CMK (cell line): ENCODE data around the gene FAF1.
"Not testable (repeated sequence)": the region's sequence is repeated elsewhere in the genome, so short reads cannot be mapped to it uniquely, and the experiment has no call there.

ENCODE experiments used
- DNase-seq: peaks from one replicate; pipeline ENCODE4 v3.0.0-alpha.2; 2010; ENCODE audit warnings: low read depth

The FAF1 gene

GRCh38 chr1:50559421-50559820, 400.6 kb downstream of the FAF1 start:
- no peak for DNase-seq

GRCh38 chr1:50553921-50554320, 406.1 kb downstream of the FAF1 start:
- DNase-seq = no peak

GRCh38 chr1:50548243-50548642, 411.8 kb downstream of the FAF1 start:
- no peak for DNase-seq

DNA sequence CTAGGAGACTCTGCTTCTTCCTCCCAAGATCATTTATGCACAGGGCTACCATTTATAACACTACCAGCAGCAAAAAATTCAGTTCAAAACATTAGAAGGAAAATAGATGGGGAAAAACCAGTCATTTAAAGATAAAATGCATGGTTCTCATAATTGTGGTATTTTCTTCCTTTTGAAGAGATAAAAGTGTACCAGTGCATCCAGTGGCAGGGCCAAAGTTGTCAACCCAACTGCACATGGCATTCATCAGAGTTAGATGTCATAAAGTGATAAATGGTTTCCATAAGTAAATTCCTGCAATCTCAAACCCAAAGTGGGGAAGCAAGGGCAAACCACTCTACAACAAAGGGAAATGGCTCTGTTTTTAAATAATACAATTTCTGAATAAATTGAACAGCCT, 417.7 kb downstream of the FAF1 start:
- DNase-seq = no peak

GRCh38 chr1:50538476-50538875, 421.6 kb downstream of the FAF1 start:
- no peak for DNase-seq

- no peak for DNase-seq
These were observed 428.5 kb downstream of the FAF1 start for GRCh38 chr1:50531601-50532000.

DNA sequence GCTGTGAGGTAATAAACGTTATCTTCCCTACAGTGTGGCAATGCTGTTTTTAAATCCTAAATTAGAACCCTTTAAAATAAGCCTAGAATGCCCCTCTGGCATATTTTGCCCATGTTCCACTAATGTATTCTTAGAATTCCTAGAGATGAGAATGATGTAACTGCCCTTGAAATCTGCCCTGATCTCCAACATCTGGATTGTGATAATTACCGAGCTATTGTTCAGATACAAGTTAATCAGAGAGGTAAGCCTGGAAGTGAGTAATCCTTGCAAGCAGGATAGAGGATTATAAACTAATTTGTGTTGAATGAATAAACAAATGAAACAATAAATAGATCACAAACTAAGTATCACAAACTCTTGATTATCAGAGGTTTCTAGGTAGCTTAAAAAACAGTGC, 429.0 kb downstream of the FAF1 start:
- DNase-seq = no peak

DNA sequence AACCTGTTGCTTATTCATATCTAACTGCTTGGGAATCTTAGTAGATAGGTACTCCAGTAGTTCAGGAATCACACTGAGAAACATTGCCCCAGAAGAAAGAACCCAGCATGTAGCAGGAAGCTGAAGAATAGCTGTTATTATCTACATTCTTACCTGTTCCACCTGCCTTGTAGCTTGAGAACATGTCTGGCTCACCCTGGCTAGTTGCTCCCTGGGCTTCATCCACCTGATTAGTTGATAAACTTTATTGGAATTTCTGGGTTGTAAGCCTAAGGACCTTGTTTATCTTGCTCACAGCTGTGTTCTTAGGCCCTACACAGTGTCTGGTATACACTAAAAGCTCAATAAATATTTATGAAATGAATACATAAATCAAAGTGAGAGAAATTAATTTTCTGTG, 430.6 kb downstream of the FAF1 start:
- DNase-seq = no peak

GRCh38 chr1:50527987-50528320, 432.1 kb downstream of the FAF1 start:
- not testable (repeated sequence) for DNase-seq

GRCh38 chr1:50527249-50527986, 432.6 kb downstream of the FAF1 start:
- no peak for DNase-seq

DNA sequence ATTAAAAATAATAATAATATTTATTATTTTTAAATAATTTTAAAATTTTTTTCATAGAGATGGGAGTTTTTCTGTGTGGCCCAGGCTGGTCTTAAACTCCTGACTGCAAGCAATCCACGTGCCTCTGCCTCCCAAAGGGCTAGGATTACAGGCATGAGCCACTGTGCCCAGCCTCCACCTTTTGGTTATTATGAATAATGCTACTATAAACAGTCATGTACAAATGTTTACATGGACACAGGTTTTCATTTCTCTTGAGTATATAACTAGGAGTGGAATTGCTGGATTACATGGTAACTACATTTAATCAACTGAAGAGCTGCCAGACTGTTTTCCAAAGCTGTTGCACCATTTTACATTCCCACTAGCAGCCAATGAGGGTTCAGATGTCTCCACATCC, 433.6 kb downstream of the FAF1 start:
- DNase-seq = no peak

DNA sequence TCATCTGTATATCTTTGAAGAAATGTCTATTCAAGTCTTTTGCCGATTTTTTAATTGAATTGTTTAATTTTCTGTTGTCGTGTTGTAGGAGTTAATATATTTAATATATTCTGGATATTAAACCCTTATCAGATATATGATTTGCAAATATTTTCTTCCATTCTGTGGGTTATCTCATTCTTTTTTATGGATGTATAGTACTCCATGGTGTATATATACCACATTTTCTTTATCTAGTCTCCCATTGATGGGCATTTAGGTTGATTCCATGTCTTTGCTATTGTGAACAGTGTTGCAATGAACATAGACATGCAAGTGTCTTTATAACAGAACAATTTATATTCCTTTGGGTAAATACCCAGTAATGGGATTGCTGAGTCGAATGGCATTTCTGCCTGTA, 436.5 kb downstream of the FAF1 start:
- DNase-seq = no peak

- no peak for DNase-seq
These were observed 437.2 kb downstream of the FAF1 start for GRCh38 chr1:50522691-50523342.

DNA sequence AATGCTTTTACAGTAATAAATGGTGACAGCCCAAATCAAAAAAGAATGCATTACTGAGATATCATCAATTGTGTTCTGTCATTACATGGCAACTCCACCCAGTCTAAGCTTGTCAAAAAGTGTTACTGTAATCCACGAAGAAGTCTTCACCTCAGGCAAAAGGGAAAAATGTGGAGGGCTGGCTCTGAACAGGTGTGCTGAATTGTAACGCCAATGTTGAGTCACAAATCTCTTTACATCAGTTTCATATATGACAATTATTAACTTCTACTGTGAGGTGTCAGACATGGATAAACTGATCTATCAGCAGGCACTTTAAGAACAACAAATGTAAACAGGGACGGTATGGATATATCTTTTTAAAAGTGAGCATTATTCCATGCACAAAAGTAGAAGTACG, 438.4 kb downstream of the FAF1 start:
- no peak for DNase-seq

GRCh38 chr1:50517488-50517887, 442.6 kb downstream of the FAF1 start:
- DNase-seq = no peak

DNA sequence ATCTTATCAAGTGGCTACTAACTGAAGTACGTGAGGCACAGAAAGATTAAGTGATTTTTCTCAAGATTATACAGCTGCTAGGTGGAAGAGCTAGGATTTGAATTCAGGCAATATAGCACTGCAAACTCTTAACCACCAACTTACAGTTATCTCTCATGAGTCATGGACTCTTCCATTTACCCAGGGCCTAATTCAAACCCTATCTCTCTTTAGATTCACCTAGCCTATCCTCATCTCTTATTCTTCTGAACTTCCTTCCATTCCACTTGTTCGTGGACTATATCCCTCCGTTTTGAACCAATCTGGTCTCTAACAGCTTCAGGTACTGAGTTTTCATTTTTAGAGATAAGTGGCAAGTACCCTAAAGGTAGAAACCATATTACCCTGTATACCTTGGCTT, 444.0 kb downstream of the FAF1 start:
- DNase-seq = no peak

DNA sequence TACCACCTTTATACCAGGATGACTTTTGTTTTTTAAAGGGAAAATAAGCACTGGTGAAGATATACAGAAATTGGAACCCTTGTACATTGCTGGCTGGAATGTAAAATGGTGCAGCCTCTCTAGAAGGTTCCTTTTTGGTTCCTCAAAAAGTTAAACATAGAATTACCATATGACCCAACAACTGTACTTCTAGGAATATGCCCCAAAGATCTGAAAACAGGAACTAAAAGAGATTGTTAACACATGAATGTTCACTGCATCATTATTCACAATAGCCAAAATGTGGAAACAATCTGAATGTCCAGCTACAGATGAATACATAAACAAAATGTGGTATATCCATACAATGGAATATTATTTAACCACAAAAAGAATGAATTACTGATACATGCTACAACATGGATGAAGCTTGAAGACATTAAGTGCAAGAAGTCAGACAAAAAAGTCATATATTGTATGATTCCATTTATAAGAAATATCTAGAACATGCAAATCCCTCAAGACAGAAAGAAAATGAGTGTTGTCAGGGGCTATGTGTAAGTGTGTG, 452.0 kb downstream of the FAF1 start:
- DNase-seq = no peak

GRCh38 chr1:50505427-50505826, 454.6 kb downstream of the FAF1 start:
- no peak for DNase-seq

- DNase-seq = no peak
These were observed 456.6 kb downstream of the FAF1 start for GRCh38 chr1:50503515-50503914.

GRCh38 chr1:50502147-50502546, 457.9 kb downstream of the FAF1 start:
- no peak for DNase-seq

GRCh38 chr1:50497007-50497406, 463.1 kb downstream of the FAF1 start:
- no peak for DNase-seq

DNA sequence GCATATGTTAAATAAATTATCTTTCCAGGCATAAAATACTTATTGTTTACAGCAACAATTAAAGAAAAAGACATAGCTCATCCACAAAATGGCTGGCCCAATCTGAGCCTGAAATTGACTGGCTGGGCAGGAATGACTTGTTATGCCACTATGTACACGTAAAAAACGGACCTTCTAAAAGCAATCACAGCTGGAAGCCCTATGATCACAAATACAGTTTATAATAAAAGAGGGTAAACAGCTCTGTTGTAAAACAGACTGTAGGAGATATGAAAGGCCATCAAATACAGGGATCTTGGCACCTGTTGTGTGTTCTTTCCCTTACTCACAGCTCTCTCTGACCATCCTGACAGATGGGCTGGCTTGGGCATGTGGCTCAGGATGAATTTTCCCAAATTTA, 466.4 kb downstream of the FAF1 start:
- no peak for DNase-seq

GRCh38 chr1:50492142-50492541, 467.9 kb downstream of the FAF1 start:
- no peak for DNase-seq

DNA sequence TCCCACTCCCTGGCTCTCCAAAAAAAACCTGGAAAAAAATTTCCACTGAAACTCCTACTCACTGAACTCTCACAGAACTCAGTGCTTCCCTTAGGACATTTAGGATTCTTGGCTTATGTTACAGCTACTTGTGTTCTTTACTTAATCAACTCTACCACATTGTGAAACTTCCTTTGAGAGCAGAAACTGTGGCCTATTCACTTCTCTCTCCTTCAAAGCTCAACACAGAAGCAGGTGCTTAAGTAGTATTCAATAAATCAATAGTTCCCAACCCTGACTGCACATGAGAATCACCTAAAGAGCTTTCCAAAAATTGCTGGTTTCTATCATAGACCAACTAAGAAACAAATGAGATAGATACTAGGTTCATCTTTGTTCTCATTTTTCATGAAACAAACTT, 468.9 kb downstream of the FAF1 start:
- no peak for DNase-seq
